ENCODE measurements around the gene GZMM.

Gene GZMM

DNA sequence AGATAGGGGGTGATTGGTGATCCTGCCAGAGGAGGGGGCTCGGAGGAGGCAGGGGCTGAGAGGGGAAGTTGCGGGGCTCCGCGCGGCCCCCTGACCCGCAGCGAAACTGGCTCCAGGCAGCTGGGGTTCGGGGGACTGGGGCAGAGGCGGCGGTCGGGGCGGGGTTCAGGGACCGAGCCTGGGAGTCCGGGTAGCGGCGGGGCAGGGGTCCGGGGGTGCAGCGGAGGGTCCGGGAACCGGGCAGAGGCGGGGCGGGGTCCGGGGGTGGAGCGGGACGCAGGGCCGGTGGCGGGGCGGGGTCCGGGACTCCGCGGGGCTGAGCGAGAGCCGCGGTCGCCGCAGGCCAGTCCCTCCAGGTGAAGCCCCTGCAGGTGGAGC lies 46.4 kb upstream of the GZMM start:
- H3K4me3 ChIP-seq (ENCODE audit: low read depth, low read length) = no peak overlapping the region
- TF ChIP-seq, protein P1, sequence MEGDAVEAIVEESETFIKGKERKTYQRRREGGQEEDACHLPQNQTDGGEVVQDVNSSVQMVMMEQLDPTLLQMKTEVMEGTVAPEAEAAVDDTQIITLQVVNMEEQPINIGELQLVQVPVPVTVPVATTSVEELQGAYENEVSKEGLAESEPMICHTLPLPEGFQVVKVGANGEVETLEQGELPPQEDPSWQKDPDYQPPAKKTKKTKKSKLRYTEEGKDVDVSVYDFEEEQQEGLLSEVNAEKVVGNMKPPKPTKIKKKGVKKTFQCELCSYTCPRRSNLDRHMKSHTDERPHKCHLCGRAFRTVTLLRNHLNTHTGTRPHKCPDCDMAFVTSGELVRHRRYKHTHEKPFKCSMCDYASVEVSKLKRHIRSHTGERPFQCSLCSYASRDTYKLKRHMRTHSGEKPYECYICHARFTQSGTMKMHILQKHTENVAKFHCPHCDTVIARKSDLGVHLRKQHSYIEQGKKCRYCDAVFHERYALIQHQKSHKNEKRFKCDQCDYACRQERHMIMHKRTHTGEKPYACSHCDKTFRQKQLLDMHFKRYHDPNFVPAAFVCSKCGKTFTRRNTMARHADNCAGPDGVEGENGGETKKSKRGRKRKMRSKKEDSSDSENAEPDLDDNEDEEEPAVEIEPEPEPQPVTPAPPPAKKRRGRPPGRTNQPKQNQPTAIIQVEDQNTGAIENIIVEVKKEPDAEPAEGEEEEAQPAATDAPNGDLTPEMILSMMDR (IDR thresholded peaks at IDR 0.05; ENCODE audit: control insufficient read depth, extremely low read depth, insufficient read depth) = no peak
- no peak for DNase-seq (ENCODE audit: low read depth)

DNA sequence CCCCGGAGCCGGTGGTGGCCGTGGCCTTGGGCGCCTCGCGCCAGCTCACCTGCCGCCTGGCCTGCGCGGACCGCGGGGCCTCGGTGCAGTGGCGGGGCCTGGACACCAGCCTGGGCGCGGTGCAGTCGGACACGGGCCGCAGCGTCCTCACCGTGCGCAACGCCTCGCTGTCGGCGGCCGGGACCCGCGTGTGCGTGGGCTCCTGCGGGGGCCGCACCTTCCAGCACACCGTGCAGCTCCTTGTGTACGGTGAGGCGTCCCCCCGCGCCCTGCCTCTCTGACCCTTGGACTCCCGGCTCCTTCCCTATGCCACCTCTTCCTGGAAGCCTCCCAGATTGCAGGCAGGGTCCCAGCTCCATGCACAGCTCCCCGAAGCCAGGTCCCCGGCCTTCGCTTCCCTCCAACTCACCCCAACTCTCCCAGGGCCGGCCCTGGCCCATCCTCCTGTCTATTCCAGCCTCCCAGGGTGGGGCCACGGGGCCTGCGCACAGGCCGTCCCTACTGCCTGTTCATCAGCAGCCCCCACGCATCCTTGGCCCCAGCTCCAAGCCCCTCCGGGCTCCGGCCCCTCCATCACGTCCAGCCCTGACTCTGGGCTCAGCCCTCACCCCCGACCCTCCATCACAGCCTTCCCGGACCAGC lies 45.9 kb upstream of the GZMM start:
- no peak overlapping the region for H3K4me3 ChIP-seq (ENCODE audit: low read depth, low read length)
- TF ChIP-seq, protein P1 (IDR thresholded peaks at IDR 0.05; ENCODE audit: control insufficient read depth, extremely low read depth, insufficient read depth) = no peak
- no peak for DNase-seq (ENCODE audit: low read depth)

DNA sequence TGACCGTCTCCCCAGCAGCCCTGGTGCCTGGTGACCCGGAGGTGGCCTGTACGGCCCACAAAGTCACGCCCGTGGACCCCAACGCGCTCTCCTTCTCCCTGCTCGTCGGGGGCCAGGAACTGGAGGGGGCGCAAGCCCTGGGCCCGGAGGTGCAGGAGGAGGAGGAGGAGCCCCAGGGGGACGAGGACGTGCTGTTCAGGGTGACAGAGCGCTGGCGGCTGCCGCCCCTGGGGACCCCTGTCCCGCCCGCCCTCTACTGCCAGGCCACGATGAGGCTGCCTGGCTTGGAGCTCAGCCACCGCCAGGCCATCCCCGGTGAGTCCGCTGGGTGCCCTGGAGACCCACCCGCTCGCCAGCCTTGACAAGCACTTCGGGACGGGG lies 45.4 kb upstream of the GZMM start:
- H3K4me3 ChIP-seq (ENCODE audit: low read depth, low read length) = no peak overlapping the region
- no peak for DNase-seq (ENCODE audit: low read depth)
- TF ChIP-seq, protein P1 (IDR thresholded peaks at IDR 0.05; ENCODE audit: control insufficient read depth, extremely low read depth, insufficient read depth) = no peak

DNA sequence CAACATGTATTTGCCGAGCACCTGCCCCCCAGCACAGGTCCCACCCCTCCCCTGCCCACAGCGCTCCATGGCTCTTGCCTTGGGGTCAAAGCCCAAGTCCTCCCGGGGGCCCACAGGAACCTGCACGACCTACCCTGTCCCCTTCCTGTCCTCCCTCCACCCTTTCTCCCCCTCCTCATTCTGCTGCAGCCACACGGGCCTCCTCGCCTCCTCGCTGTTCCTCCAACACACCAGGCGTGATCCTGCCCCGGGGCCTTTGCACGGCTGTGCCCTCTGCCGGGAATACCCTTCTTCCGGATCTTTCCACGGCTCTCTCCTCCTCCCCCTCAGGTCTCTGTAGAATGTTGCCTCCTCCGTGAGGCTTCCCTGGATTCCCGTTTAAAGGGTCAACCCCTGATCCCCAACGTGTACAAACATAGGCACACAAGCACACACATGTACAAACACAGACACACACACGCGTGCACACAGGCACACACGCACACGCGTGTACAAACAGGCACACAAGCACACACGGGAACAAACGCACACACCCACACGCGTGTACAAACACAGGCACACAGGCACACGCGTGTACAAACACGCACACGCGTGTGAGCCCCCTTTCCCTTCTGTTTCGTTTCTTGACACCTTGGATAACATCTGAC lies 44.8 kb upstream of the GZMM start:
- no peak for DNase-seq (ENCODE audit: low read depth)
- no peak overlapping the region for H3K4me3 ChIP-seq (ENCODE audit: low read depth, low read length)
- TF ChIP-seq, protein P1 (IDR thresholded peaks at IDR 0.05; ENCODE audit: control insufficient read depth, extremely low read depth, insufficient read depth) = no peak

DNA sequence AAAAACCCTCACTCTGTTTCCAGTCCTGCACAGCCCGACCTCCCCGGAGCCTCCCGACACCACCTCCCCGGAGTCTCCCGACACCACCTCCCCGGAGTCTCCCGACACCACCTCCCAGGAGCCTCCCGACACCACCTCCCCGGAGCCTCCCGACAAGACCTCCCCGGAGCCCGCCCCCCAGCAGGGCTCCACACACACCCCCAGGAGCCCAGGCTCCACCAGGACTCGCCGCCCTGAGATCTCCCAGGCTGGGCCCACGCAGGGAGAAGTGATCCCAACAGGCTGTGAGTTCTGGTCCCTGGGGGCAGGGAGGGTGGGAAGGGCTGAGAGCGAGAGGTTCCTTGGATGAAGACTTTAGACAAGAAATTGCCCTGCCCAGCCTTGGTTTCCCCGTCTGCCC lies 42.2 kb upstream of the GZMM start:
- no peak for DNase-seq (ENCODE audit: low read depth)
- H3K4me3 ChIP-seq (ENCODE audit: low read depth, low read length) = no peak overlapping the region
- TF ChIP-seq, protein P1 (IDR thresholded peaks at IDR 0.05; ENCODE audit: control insufficient read depth, extremely low read depth, insufficient read depth) = no peak

DNA sequence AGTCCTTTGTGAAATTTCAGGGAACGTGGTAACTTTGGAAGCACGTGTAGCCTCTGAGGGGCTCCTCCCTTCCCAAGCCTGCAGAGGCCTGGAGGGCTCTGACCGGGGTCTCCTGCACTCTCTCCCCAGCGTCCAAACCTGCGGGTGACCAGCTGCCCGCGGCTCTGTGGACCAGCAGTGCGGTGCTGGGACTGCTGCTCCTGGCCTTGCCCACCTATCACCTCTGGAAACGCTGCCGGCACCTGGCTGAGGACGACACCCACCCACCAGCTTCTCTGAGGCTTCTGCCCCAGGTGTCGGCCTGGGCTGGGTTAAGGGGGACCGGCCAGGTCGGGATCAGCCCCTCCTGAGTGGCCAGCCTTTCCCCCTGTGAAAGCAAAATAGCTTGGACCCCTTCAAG lies 39.2 kb upstream of the GZMM start:
- no peak overlapping the region for H3K4me3 ChIP-seq (ENCODE audit: low read depth, low read length)
- DNase-seq (ENCODE audit: low read depth) = no peak
- TF ChIP-seq, protein P1 (IDR thresholded peaks at IDR 0.05; ENCODE audit: control insufficient read depth, extremely low read depth, insufficient read depth) = no peak

Measured in LNCaP clone FGC (cell line).